OCI-LY7 (cell line): ENCODE data around the gene AR. TPM values are rescaled to one million over a fixed set of nuclear protein-coding genes. Genes with fewer than 3 reads are reported as not detected.

ENCODE experiments used
- BruUV-seq: library from RNA; stranded (reverse); fragments of 400-500 nt; replicated peaks from 2 replicates; lab custom pipeline; 2021; lab: Mats Ljungman, UMichigan
- CTCF ChIA-PET: fragments of 300-600 bp; sonication (Branson Sonifier 250); formaldehyde crosslinking; loops from one replicate; lab custom pipeline; 2022; ENCODE audit warnings: antibody characterized with exemption; ENCODE audit not compliant: unreplicated experiment; lab: Charles Lee
- POLR2A ChIA-PET: fragments of 300-600 bp; sonication (Branson Sonifier 250); formaldehyde crosslinking; loops from one replicate; lab custom pipeline; 2022; ENCODE audit warnings: antibody characterized with exemption; lab: Charles Lee
- DNase-seq: peaks from one replicate; pipeline ENCODE4 v3.0.0-alpha.2; 2015; ENCODE audit warnings: low spot score
- H2AFZ ChIP-seq: fragments of 200-600 bp; sonication (generic), shearing (Covaris generic); 2 replicates; pipeline ENCODE4 v1.6.1; 2014; ENCODE audit warnings: mild to moderate bottlenecking, antibody characterized with exemption, low read length, moderate library complexity
- H3K27ac ChIP-seq: fragments of 200-600 bp; sonication (generic); 2 replicates; pipeline ENCODE4 v1.5.1; 2014; ENCODE audit warnings: mixed run types, low read depth, mild to moderate bottlenecking, moderate library complexity, low read length, inconsistent platforms; ENCODE audit not compliant: poor library complexity, severe bottlenecking
- H3K36me3 ChIP-seq: fragments of 200-600 bp; sonication (generic); 2 replicates; pipeline ENCODE4 v1.6.1; 2014; ENCODE audit warnings: mild to moderate bottlenecking, antibody characterized with exemption, low read length, moderate library complexity, mixed read lengths; ENCODE audit not compliant: insufficient read depth
- H3K4me1 ChIP-seq: fragments of 200-600 bp; sonication (generic); 2 replicates; pipeline ENCODE4 v1.5.1; 2014; ENCODE audit warnings: mild to moderate bottlenecking, low read length; ENCODE audit not compliant: insufficient read depth, poor library complexity, severe bottlenecking
- H3K4me2 ChIP-seq: fragments of 200-600 bp; sonication (generic); 2 replicates; pipeline ENCODE4 v1.6.1; 2014; ENCODE audit warnings: mild to moderate bottlenecking, low read length
- H3K4me3 ChIP-seq: fragments of 200-600 bp; sonication (generic); 2 replicates; pipeline ENCODE4 v1.5.1; 2014; ENCODE audit warnings: mild to moderate bottlenecking, low read depth, low read length; ENCODE audit not compliant: poor library complexity, severe bottlenecking
- H3K79me2 ChIP-seq: fragments of 200-600 bp; sonication (generic); 2 replicates; pipeline ENCODE4 v1.6.1; 2016; ENCODE audit warnings: low read depth, mild to moderate bottlenecking, low read length, moderate library complexity, mixed read lengths; ENCODE audit not compliant: insufficient read depth
- H3K9me2 ChIP-seq: fragments of 200-600 bp; sonication (generic); 2 replicates; pipeline ENCODE4 v1.6.1; 2016; ENCODE audit warnings: mild to moderate bottlenecking, low read length, mixed read lengths; ENCODE audit not compliant: insufficient read depth
- H3K9me3 ChIP-seq: fragments of 200-600 bp; sonication (generic); 2 replicates; pipeline ENCODE4 v1.6.1; 2014; ENCODE audit warnings: mild to moderate bottlenecking, mixed run types, low read length, mixed read lengths
- H4K20me1 ChIP-seq: fragments of 200-600 bp; sonication (generic); 2 replicates; pipeline ENCODE4 v1.6.1; 2014; ENCODE audit warnings: mild to moderate bottlenecking, antibody characterized with exemption, low read length, moderate library complexity, mixed read lengths; ENCODE audit not compliant: insufficient read depth
- CTCF ChIP-seq: fragments of 200-600 bp; sonication (generic); conservative IDR thresholded peaks from 2 replicates; pipeline ENCODE4 v1.5.1; 2014; ENCODE audit warnings: mild to moderate bottlenecking, antibody characterized with exemption, low read length, moderate library complexity, mixed read lengths
- EZH2phosphoT487 ChIP-seq: fragments of 200-600 bp; sonication (generic); IDR thresholded peaks from 2 replicates; pipeline ENCODE4 v1.6.1; 2018; ENCODE audit warnings: low read depth, borderline replicate concordance, mild to moderate bottlenecking, mixed run types, antibody characterized with exemption, low read length, moderate library complexity, mixed read lengths
- intact Hi-C: fragments of 100-400 bp; cut with micrococcal nuclease; formaldehyde crosslinking; loops from one replicate; pipeline ENCODE4 v1.10.0; 2022; ENCODE audit not compliant: unreplicated experiment
- total RNA-seq, 2 experiments: library from RNA; depleted of rRNA in 1 of 2; stranded (reverse); fragments of >200 nt in 1 of 2; shearing (Covaris generic) in 1 of 2; gene quantifications; 2 replicates each; pipeline ENCODE4 v1.2.3, GENCODE V29; 2014 to 2022

AR gene
- total RNA-seq, 2 experiments from 2014 or later = not detected

GRCh38 chrX:67570839-67571238 is 27.0 kb downstream of the AR start:
- Histone ChIP-seq H3K36me3 (no peaks in the 10 kb centered on the region), H3K27ac (no peak overlapping the region), H3K79me2 (no peaks in the 10 kb centered on the region), H2AFZ (no peak overlapping the region), H3K4me2 (no peak overlapping the region), H3K9me3 (no peaks in the 10 kb centered on the region), H4K20me1 (no peaks in the 10 kb centered on the region), H3K9me2 (no peaks in the 10 kb centered on the region), H3K4me1 (no peaks in the 10 kb centered on the region), H3K4me3 (no peak overlapping the region)
- no peak for TF ChIP-seq CTCF
- no peak for TF ChIP-seq EZH2phosphoT487
- POLR2A ChIA-PET = no interaction called here
- no TSS peak for BruUV-seq
- CTCF ChIA-PET = no interaction called here
- intact Hi-C loops = no loop called here
- DNase-seq = no peak

GRCh38 chrX:67574696-67575095 is 30.9 kb downstream of the AR start:
- TF ChIP-seq EZH2phosphoT487 (no peak), CTCF (no peak)
- Histone ChIP-seq H3K79me2 (no peaks in the 10 kb centered on the region), H3K36me3 (no peaks in the 10 kb centered on the region), H3K4me2 (no peak overlapping the region), H3K4me1 (no peaks in the 10 kb centered on the region), H3K27ac (no peak overlapping the region), H3K9me2 (no peaks in the 10 kb centered on the region), H3K9me3 (no peaks in the 10 kb centered on the region), H3K4me3 (no peak overlapping the region), H2AFZ (no peak overlapping the region), H4K20me1 (no peaks in the 10 kb centered on the region)
- CTCF ChIA-PET = no interaction called here
- DNase-seq = no peak
- intact Hi-C loops = no loop called here
- POLR2A ChIA-PET = interaction anchor here (0.8 kb wide), 1 partner anchor 29 kb away, joined by 3 read pairs; no protein-coding TSS in a partner anchor
- BruUV-seq = no TSS peak

- POLR2A ChIA-PET = no interaction called here
- DNase-seq = no peak
- no peaks in the 10 kb centered on the region for H3K4me1 ChIP-seq
- CTCF ChIA-PET = no interaction called here
- no peak overlapping the region for H2AFZ ChIP-seq
- no peak overlapping the region for H3K4me2 ChIP-seq
- H4K20me1 ChIP-seq = no peaks in the 10 kb centered on the region
- no TSS peak for BruUV-seq
- no peaks in the 10 kb centered on the region for H3K9me2 ChIP-seq
- TF ChIP-seq EZH2phosphoT487 (no peak), CTCF (no peak)
- no peaks in the 10 kb centered on the region for H3K9me3 ChIP-seq
- intact Hi-C loops = no loop called here
- no peaks in the 10 kb centered on the region for H3K36me3 ChIP-seq
- no peak overlapping the region for H3K4me3 ChIP-seq
- no peaks in the 10 kb centered on the region for H3K79me2 ChIP-seq
- no peak overlapping the region for H3K27ac ChIP-seq
These were observed 38.6 kb downstream of the AR start for GRCh38 chrX:67582436-67582835.
